CD4-positive, alpha-beta T cell (primary cell): ENCODE measurements around the gene CACNA1B. TPM values are rescaled to one million over a fixed set of nuclear protein-coding genes. Genes with fewer than 3 reads are reported as not detected.

ENCODE experiments used
- ATAC-seq: fragments of 200-7000 bp; cut with Tn5 transposase; one replicate; pipeline ENCODE4 v1.10.0; 2022; ENCODE audit warnings: mild to moderate bottlenecking; ENCODE audit not compliant: poor library complexity
- CTCF ChIA-PET: fragments of 350-600 bp; sonication (Branson Sonifier 250); formaldehyde crosslinking; loops from one replicate; lab custom pipeline; 2021; ENCODE audit warnings: antibody characterized with exemption, inconsistent platforms; lab: Charles Lee
- POLR2A ChIA-PET: fragments of 350-600 bp; sonication (Branson Sonifier 250); formaldehyde crosslinking; loops from one replicate; lab custom pipeline; 2021; ENCODE audit warnings: antibody characterized with exemption, inconsistent platforms; lab: Charles Lee
- DNase-seq, 14 experiments: peaks; one replicate each; pipeline ENCODE4 v3.0.0-alpha.2; 2013 to 2020; ENCODE audit warnings: mixed read lengths in 2 of 14
- H3K27ac ChIP-seq, 2 donors: one replicate each; pipeline versions ENCODE4 v1.5.1 to v1.7.0; 2013; ENCODE audit warnings: low read length in 2 of 2, low read depth in 1 of 2, mild to moderate bottlenecking in 1 of 2
- H3K27me3 ChIP-seq, 2 experiments: 1 replicate in 1 of 2; 2 replicates in 1 of 2; pipeline versions ENCODE4 v1.6.1 to v1.7.0; 2013; ENCODE audit warnings: low read length in 2 of 2, control low read depth in 1 of 2, mild to moderate bottlenecking in 1 of 2, moderate library complexity in 1 of 2; ENCODE audit not compliant: insufficient read depth in 2 of 2, control insufficient read depth in 1 of 2
- H3K36me3 ChIP-seq: one replicate; pipeline ENCODE4 v1.6.1; 2013; ENCODE audit warnings: low read length, control low read depth; ENCODE audit not compliant: insufficient read depth
- H3K4me1 ChIP-seq: one replicate; pipeline ENCODE4 v1.6.1; 2013; ENCODE audit warnings: low read length, control low read depth; ENCODE audit not compliant: insufficient read depth
- H3K4me3 ChIP-seq: one replicate; pipeline ENCODE4 v1.5.1; 2013; ENCODE audit warnings: mild to moderate bottlenecking, low read length, moderate library complexity
- H3K9me3 ChIP-seq, 2 experiments: 1 replicate in 1 of 2; 2 replicates in 1 of 2; pipeline versions ENCODE4 v1.6.1 to v1.7.0; 2013; ENCODE audit warnings: low read length in 2 of 2, mild to moderate bottlenecking in 2 of 2, control low read depth in 1 of 2, moderate library complexity in 1 of 2; ENCODE audit not compliant: control insufficient read depth in 1 of 2, insufficient read depth in 1 of 2
- H3K27ac Mint-ChIP-seq: one replicate; pipeline ENCODE4 v1.8.0; 2020; ENCODE audit warnings: mixed read lengths
- H3K27me3 Mint-ChIP-seq: one replicate; pipeline ENCODE4 v1.8.0; 2021; ENCODE audit warnings: mixed read lengths
- H3K36me3 Mint-ChIP-seq: one replicate; pipeline ENCODE4 v1.8.0; 2021; ENCODE audit warnings: low read depth, mixed read lengths
- H3K4me1 Mint-ChIP-seq: one replicate; pipeline ENCODE4 v1.8.0; 2021; ENCODE audit warnings: low read depth, mixed read lengths
- H3K4me3 Mint-ChIP-seq: one replicate; pipeline ENCODE4 v1.8.0; 2020; ENCODE audit warnings: mild to moderate bottlenecking, mixed read lengths
- H3K9me3 Mint-ChIP-seq: one replicate; pipeline ENCODE4 v1.8.0; 2020; ENCODE audit warnings: mixed read lengths
- CTCF ChIP-seq: fragments of 200-600 bp; IDR thresholded peaks from one replicate; pipeline ENCODE4 v1.8.0; 2022; ENCODE audit warnings: antibody characterized with exemption, mild to moderate bottlenecking
- intact Hi-C, 2 experiments: fragments of 100-400 bp; cut with DNase I in 1 of 2; cut with micrococcal nuclease in 1 of 2; formaldehyde crosslinking; loops; one replicate each; pipeline versions ENCODE4 v1.15.1 to v1.9.0; 2023 to 2025; cut with DNase I, micrococcal nuclease
- total RNA-seq, 174 experiments: library from RNA in 2 of 174; stranded (reverse) in 2 of 174; gene quantifications; one replicate each; pipeline ENCODE4 v1.2.3 and lab custom pipeline; 2021 to 2026

CACNA1B gene
- total RNA-seq, 2 experiments from 2014 or later = not detected

DNA sequence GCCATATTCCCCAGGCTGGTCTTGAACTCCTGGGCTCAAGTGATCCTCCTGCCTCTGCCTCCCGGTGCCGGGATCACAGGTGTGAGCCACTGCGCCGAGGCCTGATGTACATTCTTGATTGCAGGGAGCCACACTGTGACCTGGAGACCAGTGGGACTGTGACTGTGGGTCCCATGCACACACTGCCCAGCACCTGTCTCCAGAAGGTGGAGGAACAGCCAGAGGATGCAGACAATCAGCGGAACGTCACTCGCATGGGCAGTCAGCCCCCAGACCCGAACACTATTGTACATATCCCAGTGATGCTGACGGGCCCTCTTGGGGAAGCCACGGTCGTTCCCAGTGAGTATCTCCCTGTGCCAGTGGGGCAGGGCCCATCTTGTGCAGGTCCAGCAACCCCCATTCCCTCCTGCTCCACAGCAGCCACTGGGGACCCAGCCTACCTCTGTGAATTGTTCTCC lies 147.3 kb downstream of the CACNA1B start:
- POLR2A ChIA-PET = no interaction called here
- TF ChIP-seq CTCF = no peak
- H3K4me1 Mint-ChIP-seq = no peaks in the 10 kb centered on the region
- peaks cover 61% of the 10 kb centered on the region for H3K27me3 Mint-ChIP-seq
- no peak overlapping the region for H3K4me3 Mint-ChIP-seq
- CTCF ChIA-PET = no interaction called here
- Histone ChIP-seq H3K27ac (no peak overlapping the region), H3K4me1 (peaks cover 6% of the 10 kb centered on the region), H3K4me3 (no peak overlapping the region), H3K27me3 (peaks cover 18 to 33% of the 10 kb centered on the region in 2 experiments), H3K9me3 (no peaks in the 10 kb centered on the region), H3K36me3 (no peaks in the 10 kb centered on the region)
- H3K9me3 Mint-ChIP-seq = no peaks in the 10 kb centered on the region
- no peak for DNase-seq
- intact Hi-C loops = loop anchor here in 1 of 2 experiments (10.0 kb wide), 1 partner anchor 350 kb away; no protein-coding TSS in a partner anchor
- H3K36me3 Mint-ChIP-seq = no peaks in the 10 kb centered on the region
- H3K27ac Mint-ChIP-seq = no peak overlapping the region
- ATAC-seq = no peak

DNA sequence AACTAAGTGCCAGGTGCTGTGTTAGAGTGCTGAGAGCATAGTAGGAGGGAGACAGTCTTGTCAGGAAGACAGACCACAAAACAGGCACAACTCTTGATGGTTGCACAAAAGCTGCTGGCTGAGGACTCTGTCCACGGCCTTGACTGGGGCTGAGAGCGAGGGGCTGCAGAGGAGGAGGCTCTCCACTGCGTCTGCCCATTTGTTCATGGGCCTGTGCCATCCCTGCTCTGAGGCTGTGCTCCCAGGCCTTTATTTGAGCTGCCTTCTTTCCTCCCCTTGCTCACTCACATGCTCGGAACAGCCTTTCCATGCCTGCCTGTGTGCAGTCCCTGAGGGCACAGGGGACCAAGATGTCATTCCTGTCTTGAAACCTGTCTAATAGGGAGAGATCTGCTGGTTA lies 147.8 kb downstream of the CACNA1B start:
- Histone ChIP-seq H3K36me3 (no peaks in the 10 kb centered on the region), H3K9me3 (no peaks in the 10 kb centered on the region), H3K4me3 (no peak overlapping the region), H3K4me1 (peaks cover 6% of the 10 kb centered on the region), H3K27ac (no peak overlapping the region), H3K27me3 (peaks cover 18 to 33% of the 10 kb centered on the region in 2 experiments)
- Mint-ChIP-seq H3K4me3 (peak overlapping the region; percentile 7), H3K9me3 (no peaks in the 10 kb centered on the region), H3K27ac (no peak overlapping the region), H3K36me3 (no peaks in the 10 kb centered on the region), H3K4me1 (no peaks in the 10 kb centered on the region), H3K27me3 (peaks cover 64% of the 10 kb centered on the region)
- TF ChIP-seq CTCF = no peak
- DNase-seq (no peak), ATAC-seq (no peak)
- ChIA-PET CTCF (no interaction called here), POLR2A (no interaction called here)
- intact Hi-C loops = loop anchor here in 1 of 2 experiments (10.0 kb wide), 1 partner anchor 351 kb away; no protein-coding TSS in a partner anchor

GRCh38 chr9:138025908-138026307 lies 148.3 kb downstream of the CACNA1B start:
- H3K36me3 Mint-ChIP-seq = no peaks in the 10 kb centered on the region
- ChIA-PET POLR2A (no interaction called here), CTCF (no interaction called here)
- no peaks in the 10 kb centered on the region for H3K9me3 Mint-ChIP-seq
- ATAC-seq (no peak), DNase-seq (no peak)
- Histone ChIP-seq H3K27ac (no peak overlapping the region), H3K36me3 (no peaks in the 10 kb centered on the region), H3K4me3 (no peak overlapping the region), H3K27me3 (peaks cover 18 to 33% of the 10 kb centered on the region in 2 experiments), H3K9me3 (no peaks in the 10 kb centered on the region), H3K4me1 (peaks cover 6% of the 10 kb centered on the region)
- no peak overlapping the region for H3K4me3 Mint-ChIP-seq
- no peak overlapping the region for H3K27ac Mint-ChIP-seq
- no peaks in the 10 kb centered on the region for H3K4me1 Mint-ChIP-seq
- TF ChIP-seq CTCF = no peak
- H3K27me3 Mint-ChIP-seq = peaks cover 69% of the 10 kb centered on the region
- intact Hi-C loops = loop anchor here in 1 of 2 experiments (10.0 kb wide), 1 partner anchor 351 kb away; no protein-coding TSS in a partner anchor
